ENCODE measurements around the gene DOC2A.

The DOC2A gene

DNA sequence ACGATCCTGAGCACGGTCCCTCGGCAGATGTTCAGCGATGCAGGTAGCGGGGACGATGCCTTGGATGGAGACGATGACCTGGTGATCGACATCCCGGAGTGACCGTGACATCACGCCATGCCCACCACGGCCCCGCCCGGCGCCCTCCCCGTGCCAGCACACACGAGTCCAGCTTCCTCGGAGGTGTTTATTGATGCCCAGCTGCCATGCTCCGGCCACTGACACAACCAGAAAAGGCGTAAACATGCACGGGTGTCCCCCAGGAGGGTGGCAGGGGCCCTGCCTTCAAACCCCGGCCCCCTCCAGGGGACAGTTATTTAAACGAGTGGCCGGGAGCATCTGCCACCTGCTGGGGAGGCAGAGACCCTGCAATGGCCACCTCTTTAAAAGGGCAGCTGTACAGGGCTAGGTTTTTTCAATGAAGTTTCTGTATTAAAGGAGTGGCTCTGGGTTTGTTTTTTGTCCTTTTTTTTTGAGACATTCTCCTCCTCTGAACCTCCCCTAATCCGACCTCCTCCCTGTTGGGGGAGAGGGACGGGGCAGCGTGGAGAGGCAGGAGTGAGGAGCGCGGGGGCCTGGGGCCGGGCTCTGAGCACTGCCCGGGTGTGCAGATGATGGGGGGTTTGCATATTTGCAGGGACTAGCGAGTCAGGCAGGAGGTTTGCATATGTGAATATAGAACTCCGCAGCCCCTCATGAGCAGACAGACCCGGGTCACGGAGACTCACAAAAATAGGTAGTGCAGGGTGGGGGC, 5.3 kb downstream of the DOC2A start:
- H3K4me1 ChIP-seq (ENCODE audit: control insufficient read depth in 2 of 2, insufficient read depth in 1 of 2, low read depth in 1 of 2, low read length in 2 of 2) = peaks cover 5 to 8% of the 10 kb centered on the region in 2 donors

GRCh38 chr16:30004811-30005242, 6.0 kb downstream of the DOC2A start:
- Histone ChIP-seq H3K9ac (ENCODE audit: low read depth, low read length, poor library complexity) (peak overlapping the region; percentile 70), H2AK5ac (ENCODE audit: low read depth, low read length) (peak overlapping the region; percentile 46), H3K14ac (ENCODE audit: low read length) (peak overlapping the region; percentile 8), H3K23ac (ENCODE audit: low read depth, low read length, poor library complexity) (peak overlapping the region; percentile 73), H3K18ac (ENCODE audit: low read length) (no peak overlapping the region), H2AFZ (ENCODE audit: low read length) (no peak overlapping the region), H3K4me2 (ENCODE audit: insufficient read depth, low read length, poor library complexity, severe bottlenecking) (no peak overlapping the region), H3K4me1 (ENCODE audit: control insufficient read depth in 2 of 2, insufficient read depth in 1 of 2, low read depth in 1 of 2, low read length in 2 of 2) (peaks cover 0 to 1% of the 10 kb centered on the region in 2 donors), H3K79me1 (ENCODE audit: low read depth, low read length) (peaks cover 6% of the 10 kb centered on the region), H3K36me3 (replicated peaks in 1 of 2; ENCODE audit: control insufficient read depth in 2 of 2, insufficient read depth in 2 of 2, low read length in 2 of 2) (peaks cover 16 to 44% of the 10 kb centered on the region in 2 donors), H4K8ac (ENCODE audit: low read depth, low read length) (no peak overlapping the region), H2BK15ac (ENCODE audit: low read length) (no peak overlapping the region), H3K9me3 (replicated peaks in 1 of 2; ENCODE audit: control insufficient read depth in 2 of 2, insufficient read depth in 1 of 2, low read depth in 1 of 2, low read length in 2 of 2) (no peaks in the 10 kb centered on the region), H4K91ac (ENCODE audit: low read depth, low read length, poor library complexity) (no peak overlapping the region), H3K27ac (replicated peaks; ENCODE audit: low read length) (no peak overlapping the region), H3K4me3 (ENCODE audit: low read length in 2 of 2) (no peak overlapping the region), H3K4ac (ENCODE audit: low read length) (no peak overlapping the region), H2BK12ac (ENCODE audit: low read length) (no peak overlapping the region), H2BK5ac (ENCODE audit: low read length) (no peak overlapping the region), H2BK120ac (ENCODE audit: low read depth, low read length) (no peak overlapping the region), H3K27me3 (ENCODE audit: control insufficient read depth in 3 of 3, insufficient read depth in 3 of 3, low read depth in 1 of 3, low read length in 3 of 3) (no peaks in the 10 kb centered on the region)
- no CpG with 5 or more reads among the region's 11 CpGs for WGBS, 2 donors (ENCODE audit: extremely low coverage in 2 of 2, insufficient read length in 2 of 2, insufficient replicate concordance in 1 of 2)
- DNase-seq (ENCODE audit: low spot score) = no peak

More for the DNA sequence above, 5.3 kb downstream of the DOC2A start:
- Histone ChIP-seq H3K27me3 (ENCODE audit: control insufficient read depth in 3 of 3, insufficient read depth in 3 of 3, low read depth in 1 of 3, low read length in 3 of 3) (peaks cover 0 to 6% (median 6%) of the 10 kb centered on the region in 3 experiments), H2AFZ (ENCODE audit: low read length) (no peak overlapping the region), H2BK15ac (ENCODE audit: low read length) (no peak overlapping the region), H2BK120ac (ENCODE audit: low read depth, low read length) (no peak overlapping the region), H2BK5ac (ENCODE audit: low read length) (no peak overlapping the region), H4K8ac (ENCODE audit: low read depth, low read length) (no peak overlapping the region), H3K9me3 (replicated peaks in 1 of 2; ENCODE audit: control insufficient read depth in 2 of 2, insufficient read depth in 1 of 2, low read depth in 1 of 2, low read length in 2 of 2) (no peaks in the 10 kb centered on the region), H3K27ac (replicated peaks; ENCODE audit: low read length) (no peak overlapping the region), H3K4me2 (ENCODE audit: insufficient read depth, low read length, poor library complexity, severe bottlenecking) (no peak overlapping the region), H3K79me1 (ENCODE audit: low read depth, low read length) (peaks cover 6% of the 10 kb centered on the region), H3K36me3 (replicated peaks in 1 of 2; ENCODE audit: control insufficient read depth in 2 of 2, insufficient read depth in 2 of 2, low read length in 2 of 2) (peaks cover 16 to 37% of the 10 kb centered on the region in 2 donors), H3K9ac (ENCODE audit: low read depth, low read length, poor library complexity) (no peak overlapping the region), H3K14ac (ENCODE audit: low read length) (no peak overlapping the region), H2BK12ac (ENCODE audit: low read length) (no peak overlapping the region), H2AK5ac (ENCODE audit: low read depth, low read length) (no peak overlapping the region), H3K18ac (ENCODE audit: low read length) (no peak overlapping the region), H3K4me3 (ENCODE audit: low read length in 2 of 2) (no peak overlapping the region), H3K23ac (ENCODE audit: low read depth, low read length, poor library complexity) (peak overlapping the region; percentile 52), H3K4ac (ENCODE audit: low read length) (no peak overlapping the region), H4K91ac (ENCODE audit: low read depth, low read length, poor library complexity) (no peak overlapping the region)
- WGBS, 2 donors (ENCODE audit: extremely low coverage in 2 of 2, insufficient read length in 2 of 2, insufficient replicate concordance in 1 of 2) = no CpG with 5 or more reads among the region's 35 CpGs
- no peak for DNase-seq (ENCODE audit: low spot score)

DNA sequence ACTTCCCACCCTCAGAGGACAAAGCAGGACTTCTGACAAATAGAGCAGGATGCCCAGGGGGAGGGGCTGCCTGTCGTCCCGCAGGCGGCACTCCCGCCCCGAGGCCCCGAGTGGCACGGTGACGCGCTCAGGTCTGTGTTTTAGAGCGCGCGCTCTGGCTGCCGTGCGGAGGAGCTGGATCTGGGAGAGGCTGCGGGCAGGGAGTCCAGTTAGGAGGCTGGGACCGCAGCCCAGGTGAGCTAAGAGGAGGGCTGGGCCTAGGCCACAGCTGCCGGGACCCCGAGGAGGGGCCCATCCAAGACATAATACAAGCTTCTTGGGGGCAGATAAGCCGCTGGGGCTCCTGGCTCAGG, 6.4 kb downstream of the DOC2A start:
- H4K91ac ChIP-seq (ENCODE audit: low read depth, low read length, poor library complexity) = no peak overlapping the region
- H4K8ac ChIP-seq (ENCODE audit: low read depth, low read length) = no peak overlapping the region
- H3K79me1 ChIP-seq (ENCODE audit: low read depth, low read length) = peaks cover 6% of the 10 kb centered on the region
- H2AFZ ChIP-seq (ENCODE audit: low read length) = no peak overlapping the region
- H2BK15ac ChIP-seq (ENCODE audit: low read length) = no peak overlapping the region
- H3K36me3 ChIP-seq (replicated peaks in 1 of 2; ENCODE audit: control insufficient read depth in 2 of 2, insufficient read depth in 2 of 2, low read length in 2 of 2) = peaks cover 19 to 48% of the 10 kb centered on the region in 2 donors
- no peak for DNase-seq (ENCODE audit: low spot score)
- no peak overlapping the region for H3K9ac ChIP-seq (ENCODE audit: low read depth, low read length, poor library complexity)
- no peaks in the 10 kb centered on the region for H3K9me3 ChIP-seq (replicated peaks in 1 of 2; ENCODE audit: control insufficient read depth in 2 of 2, insufficient read depth in 1 of 2, low read depth in 1 of 2, low read length in 2 of 2)
- H3K18ac ChIP-seq (ENCODE audit: low read length) = no peak overlapping the region
- H2AK5ac ChIP-seq (ENCODE audit: low read depth, low read length) = peak overlapping the region; percentile 46
- peak overlapping the region; percentile 39 for H2BK5ac ChIP-seq (ENCODE audit: low read length)
- no peak overlapping the region for H2BK120ac ChIP-seq (ENCODE audit: low read depth, low read length)
- H3K27ac ChIP-seq (replicated peaks; ENCODE audit: low read length) = no peak overlapping the region
- H3K4me3 ChIP-seq (ENCODE audit: low read length in 2 of 2) = no peak overlapping the region
- H3K4me2 ChIP-seq (ENCODE audit: insufficient read depth, low read length, poor library complexity, severe bottlenecking) = no peak overlapping the region
- H3K4ac ChIP-seq (ENCODE audit: low read length) = peak overlapping the region; percentile 53
- no peak overlapping the region for H3K14ac ChIP-seq (ENCODE audit: low read length)
- no peaks in the 10 kb centered on the region for H3K4me1 ChIP-seq (ENCODE audit: control insufficient read depth in 2 of 2, insufficient read depth in 1 of 2, low read depth in 1 of 2, low read length in 2 of 2)
- WGBS, 2 donors (ENCODE audit: extremely low coverage in 2 of 2, insufficient read length in 2 of 2, insufficient replicate concordance in 1 of 2) = no CpG with 5 or more reads among the region's 19 CpGs
- H2BK12ac ChIP-seq (ENCODE audit: low read length) = no peak overlapping the region
- H3K27me3 ChIP-seq (ENCODE audit: control insufficient read depth in 3 of 3, insufficient read depth in 3 of 3, low read depth in 1 of 3, low read length in 3 of 3) = no peaks in the 10 kb centered on the region
- H3K23ac ChIP-seq (ENCODE audit: low read depth, low read length, poor library complexity) = peak overlapping the region; percentile 73

GRCh38 chr16:30003670-30004423, 7.0 kb downstream of the DOC2A start:
- Histone ChIP-seq H3K18ac (ENCODE audit: low read length) (no peak overlapping the region), H3K27ac (replicated peaks; ENCODE audit: low read length) (no peak overlapping the region), H3K4ac (ENCODE audit: low read length) (peak overlapping the region; percentile 53), H4K91ac (ENCODE audit: low read depth, low read length, poor library complexity) (no peak overlapping the region), H2BK12ac (ENCODE audit: low read length) (no peak overlapping the region), H3K23ac (ENCODE audit: low read depth, low read length, poor library complexity) (no peak overlapping the region), H3K9ac (ENCODE audit: low read depth, low read length, poor library complexity) (peak overlapping the region; percentile 78), H3K9me3 (replicated peaks in 1 of 2; ENCODE audit: control insufficient read depth in 2 of 2, insufficient read depth in 1 of 2, low read depth in 1 of 2, low read length in 2 of 2) (no peaks in the 10 kb centered on the region), H2BK5ac (ENCODE audit: low read length) (peak overlapping the region; percentile 39), H3K4me2 (ENCODE audit: insufficient read depth, low read length, poor library complexity, severe bottlenecking) (no peak overlapping the region), H4K8ac (ENCODE audit: low read depth, low read length) (no peak overlapping the region), H2AK5ac (ENCODE audit: low read depth, low read length) (peak overlapping the region; percentile 46), H3K36me3 (replicated peaks in 1 of 2; ENCODE audit: control insufficient read depth in 2 of 2, insufficient read depth in 2 of 2, low read length in 2 of 2) (peaks cover 19 to 53% of the 10 kb centered on the region in 2 donors), H3K4me3 (ENCODE audit: low read length in 2 of 2) (no peak overlapping the region), H2BK120ac (ENCODE audit: low read depth, low read length) (no peak overlapping the region), H2BK15ac (ENCODE audit: low read length) (no peak overlapping the region), H3K14ac (ENCODE audit: low read length) (no peak overlapping the region), H3K27me3 (ENCODE audit: control insufficient read depth in 3 of 3, insufficient read depth in 3 of 3, low read depth in 1 of 3, low read length in 3 of 3) (no peaks in the 10 kb centered on the region), H3K4me1 (ENCODE audit: control insufficient read depth in 2 of 2, insufficient read depth in 1 of 2, low read depth in 1 of 2, low read length in 2 of 2) (no peaks in the 10 kb centered on the region), H3K79me1 (ENCODE audit: low read depth, low read length) (peaks cover 6% of the 10 kb centered on the region), H2AFZ (ENCODE audit: low read length) (no peak overlapping the region)
- WGBS, 2 donors (ENCODE audit: extremely low coverage in 2 of 2, insufficient read length in 2 of 2, insufficient replicate concordance in 1 of 2) = no CpG with 5 or more reads among the region's 17 CpGs
- no peak for DNase-seq (ENCODE audit: low spot score)
